ENCODE results near the gene GASK1A.
"Not testable (repeated sequence)": the region's sequence is repeated elsewhere in the genome, so short reads cannot be mapped to it uniquely, and the experiment has no call there.

The GASK1A gene

GRCh38 chr3:43035801-43036365, 56.8 kb downstream of the GASK1A start:
- DNase-seq (ENCODE audit: extremely low read depth, low read depth), result no peak
- no peak for TF ChIP-seq CTCF (IDR thresholded peaks at IDR 0.05; ENCODE audit: low read depth, low read length)

- DNase-seq (ENCODE audit: extremely low read depth, low read depth), result no peak
Measured at GRCh38 chr3:43036621-43037423, 57.7 kb downstream of the GASK1A start.

GRCh38 chr3:43038010-43038409, 58.9 kb downstream of the GASK1A start:
- no peak for DNase-seq (ENCODE audit: extremely low read depth, low read depth)
- no peak for TF ChIP-seq CTCF (IDR thresholded peaks at IDR 0.05; ENCODE audit: low read depth, low read length)

More at GRCh38 chr3:43036621-43037423, 57.7 kb downstream of the GASK1A start:
- TF ChIP-seq CTCF (IDR thresholded peaks at IDR 0.05; ENCODE audit: low read depth, low read length), result no peak

- DNase-seq (ENCODE audit: extremely low read depth, low read depth), result no peak
- no peak for TF ChIP-seq CTCF (IDR thresholded peaks at IDR 0.05; ENCODE audit: low read depth, low read length)
Measured at GRCh38 chr3:43041517-43041916, 62.4 kb downstream of the GASK1A start.

GRCh38 chr3:43043071-43043766, 64.1 kb downstream of the GASK1A start:
- TF ChIP-seq CTCF (IDR thresholded peaks at IDR 0.05; ENCODE audit: low read depth, low read length), result no peak

GRCh38 chr3:43043793-43044192, 64.7 kb downstream of the GASK1A start:
- no peak for DNase-seq (ENCODE audit: extremely low read depth, low read depth)
- TF ChIP-seq CTCF (IDR thresholded peaks at IDR 0.05; ENCODE audit: low read depth, low read length), result no peak

More at GRCh38 chr3:43043071-43043766, 64.1 kb downstream of the GASK1A start:
- no peak for DNase-seq (ENCODE audit: extremely low read depth, low read depth)

GRCh38 chr3:43045079-43045478, 66.0 kb downstream of the GASK1A start:
- not testable (repeated sequence) for DNase-seq (ENCODE audit: extremely low read depth, low read depth)
